Skeletal muscle satellite cell (primary cell): ENCODE results near the gene FARS2.

Experiments
- H3K27me3 ChIP-seq: 2 replicates; pipeline ENCODE4 v1.7.0; 2013; ENCODE audit warnings: low read length; ENCODE audit not compliant: control insufficient read depth, insufficient read depth
- H3K36me3 ChIP-seq: 2 replicates; pipeline ENCODE4 v1.7.0; 2013; ENCODE audit warnings: mild to moderate bottlenecking, control low read depth, low read length; ENCODE audit not compliant: insufficient read depth
- H3K4me1 ChIP-seq: 2 replicates; pipeline ENCODE4 v1.7.0; 2013; ENCODE audit warnings: low read length; ENCODE audit not compliant: control insufficient read depth, insufficient read depth
- H3K4me2 ChIP-seq: 2 replicates; pipeline ENCODE4 v1.7.0; 2013; ENCODE audit warnings: mild to moderate bottlenecking, low read length
- H3K4me3 ChIP-seq: 2 replicates; pipeline ENCODE4 v1.7.0; 2013; ENCODE audit warnings: low read length
- H3K9ac ChIP-seq: 2 replicates; pipeline ENCODE4 v1.7.0; 2013; ENCODE audit warnings: mild to moderate bottlenecking, low read depth, low read length, moderate library complexity
- H3K9me3 ChIP-seq: replicated peaks from 2 replicates; pipeline ENCODE4 v1.7.0; 2013; ENCODE audit warnings: mild to moderate bottlenecking, control low read depth, low read length

FARS2 gene

GRCh38 chr6:5582762-5583161 is 321.4 kb downstream of the FARS2 start:
- Histone ChIP-seq H3K27me3 (no peaks in the 10 kb centered on the region), H3K36me3 (no peaks in the 10 kb centered on the region), H3K9ac (no peak overlapping the region), H3K4me1 (peaks cover 20% of the 10 kb centered on the region), H3K4me2 (no peak overlapping the region), H3K9me3 (no peaks in the 10 kb centered on the region), H3K4me3 (no peak overlapping the region)

GRCh38 chr6:5583528-5583927 is 322.2 kb downstream of the FARS2 start:
- no peaks in the 10 kb centered on the region for H3K9me3 ChIP-seq
- no peaks in the 10 kb centered on the region for H3K27me3 ChIP-seq

GRCh38 chr6:5584078-5584482 is 322.8 kb downstream of the FARS2 start:
- Histone ChIP-seq H3K4me1 (peaks cover 20% of the 10 kb centered on the region), H3K9ac (peak overlapping the region; percentile 39), H3K9me3 (no peaks in the 10 kb centered on the region), H3K36me3 (no peaks in the 10 kb centered on the region), H3K27me3 (no peaks in the 10 kb centered on the region), H3K4me3 (no peak overlapping the region), H3K4me2 (peak overlapping the region; percentile 39)

More at GRCh38 chr6:5583528-5583927, 322.2 kb downstream of the FARS2 start:
- peaks cover 20% of the 10 kb centered on the region for H3K4me1 ChIP-seq
- H3K4me2 ChIP-seq, result no peak overlapping the region
- no peak overlapping the region for H3K9ac ChIP-seq
- no peaks in the 10 kb centered on the region for H3K36me3 ChIP-seq
- no peak overlapping the region for H3K4me3 ChIP-seq

GRCh38 chr6:5587648-5588047 is 326.3 kb downstream of the FARS2 start:
- H3K9ac ChIP-seq, result no peak overlapping the region
- H3K4me3 ChIP-seq, result no peak overlapping the region
- no peak overlapping the region for H3K4me2 ChIP-seq
- peaks cover 11% of the 10 kb centered on the region for H3K4me1 ChIP-seq
- no peaks in the 10 kb centered on the region for H3K9me3 ChIP-seq
- no peaks in the 10 kb centered on the region for H3K36me3 ChIP-seq
- H3K27me3 ChIP-seq, result no peaks in the 10 kb centered on the region

- no peaks in the 10 kb centered on the region for H3K27me3 ChIP-seq
- H3K4me2 ChIP-seq, result no peak overlapping the region
- no peak overlapping the region for H3K9ac ChIP-seq
- H3K4me3 ChIP-seq, result no peak overlapping the region
- H3K36me3 ChIP-seq, result no peaks in the 10 kb centered on the region
- H3K4me1 ChIP-seq, result peaks cover under 1% of the 10 kb centered on the region
- no peaks in the 10 kb centered on the region for H3K9me3 ChIP-seq
Measured at GRCh38 chr6:5589422-5590141, 328.3 kb downstream of the FARS2 start.

- H3K36me3 ChIP-seq, result no peaks in the 10 kb centered on the region
- no peaks in the 10 kb centered on the region for H3K4me1 ChIP-seq
- no peak overlapping the region for H3K4me3 ChIP-seq
- no peaks in the 10 kb centered on the region for H3K9me3 ChIP-seq
- no peaks in the 10 kb centered on the region for H3K27me3 ChIP-seq
- H3K9ac ChIP-seq, result no peak overlapping the region
- no peak overlapping the region for H3K4me2 ChIP-seq
Measured at GRCh38 chr6:5590187-5590586, 328.9 kb downstream of the FARS2 start.

- Histone ChIP-seq H3K27me3 (no peaks in the 10 kb centered on the region), H3K4me2 (no peak overlapping the region), H3K9me3 (no peaks in the 10 kb centered on the region)
Measured at GRCh38 chr6:5592886-5593519, 331.7 kb downstream of the FARS2 start.

GRCh38 chr6:5595184-5595583 is 333.9 kb downstream of the FARS2 start:
- no peaks in the 10 kb centered on the region for H3K9me3 ChIP-seq
- no peaks in the 10 kb centered on the region for H3K4me1 ChIP-seq
- no peaks in the 10 kb centered on the region for H3K36me3 ChIP-seq
- H3K4me2 ChIP-seq, result no peak overlapping the region
- no peak overlapping the region for H3K4me3 ChIP-seq
- H3K27me3 ChIP-seq, result no peaks in the 10 kb centered on the region
- no peak overlapping the region for H3K9ac ChIP-seq

More at GRCh38 chr6:5592886-5593519, 331.7 kb downstream of the FARS2 start:
- no peak overlapping the region for H3K9ac ChIP-seq
- no peaks in the 10 kb centered on the region for H3K4me1 ChIP-seq
- H3K36me3 ChIP-seq, result no peaks in the 10 kb centered on the region
- no peak overlapping the region for H3K4me3 ChIP-seq

GRCh38 chr6:5597413-5597812 is 336.1 kb downstream of the FARS2 start:
- no peaks in the 10 kb centered on the region for H3K9me3 ChIP-seq
- no peaks in the 10 kb centered on the region for H3K36me3 ChIP-seq
- no peaks in the 10 kb centered on the region for H3K4me1 ChIP-seq

GRCh38 chr6:5598123-5598522 is 336.8 kb downstream of the FARS2 start:
- H3K36me3 ChIP-seq, result no peaks in the 10 kb centered on the region
- no peaks in the 10 kb centered on the region for H3K27me3 ChIP-seq
- no peaks in the 10 kb centered on the region for H3K4me1 ChIP-seq
- no peak overlapping the region for H3K4me3 ChIP-seq
- H3K9me3 ChIP-seq, result no peaks in the 10 kb centered on the region
- H3K9ac ChIP-seq, result no peak overlapping the region
- no peak overlapping the region for H3K4me2 ChIP-seq

More at GRCh38 chr6:5597413-5597812, 336.1 kb downstream of the FARS2 start:
- no peaks in the 10 kb centered on the region for H3K27me3 ChIP-seq
- no peak overlapping the region for H3K4me3 ChIP-seq
- H3K4me2 ChIP-seq, result no peak overlapping the region
- no peak overlapping the region for H3K9ac ChIP-seq

GRCh38 chr6:5599127-5599526 is 337.8 kb downstream of the FARS2 start:
- no peaks in the 10 kb centered on the region for H3K27me3 ChIP-seq
- no peaks in the 10 kb centered on the region for H3K9me3 ChIP-seq
- no peaks in the 10 kb centered on the region for H3K4me1 ChIP-seq
- H3K9ac ChIP-seq, result no peak overlapping the region
- no peak overlapping the region for H3K4me3 ChIP-seq
- H3K4me2 ChIP-seq, result no peak overlapping the region
- no peaks in the 10 kb centered on the region for H3K36me3 ChIP-seq

GRCh38 chr6:5605937-5606336 is 344.6 kb downstream of the FARS2 start:
- H3K4me2 ChIP-seq, result no peak overlapping the region
- H3K9ac ChIP-seq, result no peak overlapping the region
- H3K9me3 ChIP-seq, result no peaks in the 10 kb centered on the region
- no peaks in the 10 kb centered on the region for H3K36me3 ChIP-seq
- no peaks in the 10 kb centered on the region for H3K4me1 ChIP-seq
- H3K27me3 ChIP-seq, result no peaks in the 10 kb centered on the region
- no peak overlapping the region for H3K4me3 ChIP-seq
